Measurements from ENCODE around the gene ITCH.

DNA sequence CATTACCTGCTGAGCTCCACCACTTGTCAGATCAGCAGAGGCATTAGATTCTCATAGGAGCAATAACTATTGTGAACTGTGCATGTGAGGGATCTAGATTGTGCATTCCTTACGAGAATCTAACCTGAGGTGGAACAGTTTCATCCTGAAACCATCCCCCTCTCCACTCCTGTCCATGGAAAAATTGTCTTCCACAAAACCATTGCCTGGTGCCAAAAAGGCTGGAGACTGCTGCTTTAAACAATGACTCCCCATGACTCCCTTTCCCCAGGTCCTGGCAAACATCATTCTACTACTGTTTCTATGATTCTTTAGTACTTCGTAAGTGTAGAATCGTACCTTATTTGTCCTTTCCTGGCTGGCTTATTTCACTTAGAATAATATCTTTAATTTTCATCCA is 143.4 kb downstream of the ITCH start:
- TF ChIP-seq, protein P1, sequence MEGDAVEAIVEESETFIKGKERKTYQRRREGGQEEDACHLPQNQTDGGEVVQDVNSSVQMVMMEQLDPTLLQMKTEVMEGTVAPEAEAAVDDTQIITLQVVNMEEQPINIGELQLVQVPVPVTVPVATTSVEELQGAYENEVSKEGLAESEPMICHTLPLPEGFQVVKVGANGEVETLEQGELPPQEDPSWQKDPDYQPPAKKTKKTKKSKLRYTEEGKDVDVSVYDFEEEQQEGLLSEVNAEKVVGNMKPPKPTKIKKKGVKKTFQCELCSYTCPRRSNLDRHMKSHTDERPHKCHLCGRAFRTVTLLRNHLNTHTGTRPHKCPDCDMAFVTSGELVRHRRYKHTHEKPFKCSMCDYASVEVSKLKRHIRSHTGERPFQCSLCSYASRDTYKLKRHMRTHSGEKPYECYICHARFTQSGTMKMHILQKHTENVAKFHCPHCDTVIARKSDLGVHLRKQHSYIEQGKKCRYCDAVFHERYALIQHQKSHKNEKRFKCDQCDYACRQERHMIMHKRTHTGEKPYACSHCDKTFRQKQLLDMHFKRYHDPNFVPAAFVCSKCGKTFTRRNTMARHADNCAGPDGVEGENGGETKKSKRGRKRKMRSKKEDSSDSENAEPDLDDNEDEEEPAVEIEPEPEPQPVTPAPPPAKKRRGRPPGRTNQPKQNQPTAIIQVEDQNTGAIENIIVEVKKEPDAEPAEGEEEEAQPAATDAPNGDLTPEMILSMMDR (IDR thresholded peaks at IDR 0.05) = no peak
- TF ChIP-seq POLR2A (IDR thresholded peaks at IDR 0.05) = no peak

All from body of pancreas (tissue), 4 donors.